AG04450 (cell line): ENCODE results near the gene TSPO. TPM values are rescaled to one million over a fixed set of nuclear protein-coding genes. Genes with fewer than 3 reads are reported as not detected.

Source experiments
- CTCF ChIA-PET: fragments of 300-600, 350-600 bp; formaldehyde crosslinking; extraction: SDS; loops from one replicate; lab custom pipeline; 2022; ENCODE audit warnings: antibody characterized with exemption, inconsistent platforms; lab: Charles Lee
- POLR2A ChIA-PET: fragments of 350-600 bp; formaldehyde crosslinking; extraction: SDS; loops from one replicate; lab custom pipeline; 2021; ENCODE audit warnings: antibody characterized with exemption, inconsistent platforms; lab: Yijun Ruan, JAX
- DNase-seq: peaks from one replicate; pipeline ENCODE4 v3.0.0-alpha.2; 2011; ENCODE audit warnings: low read depth, low spot score
- H3K27ac ChIP-seq: one replicate; pipeline ENCODE4 v1.5.1; 2012; ENCODE audit warnings: low read depth, low read length, control low read depth
- H3K27me3 ChIP-seq: one replicate; pipeline ENCODE4 v1.6.0; 2012; ENCODE audit warnings: low read length; ENCODE audit not compliant: control insufficient read depth, insufficient read depth
- H3K4me3 ChIP-seq: 2 replicates; pipeline ENCODE4 v1.5.1; 2011; ENCODE audit warnings: mild to moderate bottlenecking, low read depth, low read length, control low read depth
- H3K9me3 ChIP-seq: 2 replicates; pipeline ENCODE4 v1.5.1; 2012; ENCODE audit warnings: low read length; ENCODE audit not compliant: control insufficient read depth, insufficient read depth
- CTCF ChIP-seq: IDR thresholded peaks from 2 replicates; pipeline ENCODE4 v1.5.1; 2011; ENCODE audit warnings: low read depth, low read length, control low read depth, inconsistent platforms
- polyA plus RNA-seq: library from polyadenylated mRNA; depleted of rRNA; stranded (reverse); fragments of >200 nt; gene quantifications from 2 replicates; pipeline ENCODE4 v1.2.3, GENCODE V29; 2011

The TSPO gene
- polyA plus RNA-seq, 1 experiment, result 107 TPM

- CTCF ChIA-PET, result no interaction called here
- no peak for DNase-seq
- Histone ChIP-seq H3K4me3 (no peak overlapping the region), H3K27ac (no peak overlapping the region), H3K27me3 (no peaks in the 10 kb centered on the region), H3K9me3 (no peaks in the 10 kb centered on the region; the same call in 1 of the 2 replicates)
- POLR2A ChIA-PET, result no interaction called here
- TF ChIP-seq CTCF, result no peak
Measured at GRCh38 chr22:43147821-43148220, 3.5 kb upstream of the TSPO start.

DNA sequence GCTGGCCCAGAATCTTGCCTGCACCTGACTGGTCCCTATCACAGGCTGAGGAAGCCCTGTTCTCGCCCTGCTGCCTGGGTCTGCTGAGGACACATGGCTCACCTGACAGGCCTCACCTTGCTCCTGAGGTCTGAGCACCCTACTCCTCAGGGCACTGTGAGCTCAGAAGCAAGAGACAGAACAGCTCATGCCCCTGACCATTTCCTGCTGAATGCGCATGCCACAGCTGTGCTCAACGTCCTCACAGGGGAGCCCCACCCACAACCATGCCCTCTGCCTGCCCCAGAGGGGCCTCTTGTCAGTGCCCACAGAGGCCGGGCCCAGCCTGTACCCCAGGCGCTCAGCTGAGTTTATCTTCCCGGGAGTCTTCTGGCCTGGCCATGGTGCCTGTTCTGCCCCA is 2.8 kb upstream of the TSPO start:
- POLR2A ChIA-PET, result no interaction called here
- TF ChIP-seq CTCF, result no peak
- no peaks in the 10 kb centered on the region for H3K27me3 ChIP-seq
- no peak overlapping the region for H3K27ac ChIP-seq
- H3K9me3 ChIP-seq, result no peaks in the 10 kb centered on the region; the same call in 1 of the 2 replicates
- CTCF ChIA-PET, result no interaction called here
- H3K4me3 ChIP-seq, result no peak overlapping the region
- no peak for DNase-seq

DNA sequence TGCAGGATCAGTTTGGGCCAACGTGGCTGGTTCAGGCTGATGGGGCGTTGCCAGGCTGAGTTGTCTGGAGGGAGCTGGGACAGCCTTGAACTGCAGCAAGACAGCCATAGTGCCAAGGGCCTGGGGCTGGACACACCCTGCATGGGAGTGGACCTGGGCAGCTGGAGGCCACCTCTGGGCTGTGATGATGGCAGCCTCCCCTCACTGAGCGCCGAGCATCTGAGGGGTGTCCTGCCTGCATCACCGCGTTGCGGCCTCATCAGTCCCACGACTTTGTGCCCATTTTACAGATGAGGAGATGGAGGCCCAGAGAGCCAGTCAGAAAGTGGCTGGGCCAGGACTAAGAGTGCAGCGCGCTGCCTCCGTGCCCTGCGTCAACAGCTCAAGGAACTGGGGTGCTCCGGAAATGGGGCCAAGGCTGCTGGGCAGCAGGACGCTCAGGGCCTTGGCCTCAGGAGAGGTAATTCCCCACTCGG is 590 bp upstream of the TSPO start:
- no peak overlapping the region for H3K27ac ChIP-seq
- ChIA-PET POLR2A (no interaction called here), CTCF (interaction anchor here (0.6 to 0.7 kb wide), 3 partner anchors 139 to 498 kb away, joined by 4 to 7 read pairs (median 5); no protein-coding TSS in a partner anchor)
- H3K27me3 ChIP-seq, result no peaks in the 10 kb centered on the region
- no peak for TF ChIP-seq CTCF
- peak overlapping the region; percentile 80 for H3K4me3 ChIP-seq
- H3K9me3 ChIP-seq, result no peaks in the 10 kb centered on the region; the same call in 1 of the 2 replicates
- DNase-seq, result no peak

GRCh38 chr22:43152003-43152356 is 621 bp downstream of the TSPO start:
- peak overlapping the region; percentile 61 for H3K27ac ChIP-seq
- CTCF ChIA-PET, result no interaction called here
- DNase-seq, result no peak
- no peaks in the 10 kb centered on the region; the same call in 1 of the 2 replicates for H3K9me3 ChIP-seq
- no peak for TF ChIP-seq CTCF
- H3K27me3 ChIP-seq, result no peaks in the 10 kb centered on the region
- POLR2A ChIA-PET, result no interaction called here
- H3K4me3 ChIP-seq, result peak overlapping the region; percentile 80

- TF ChIP-seq CTCF, result no peak
- no peaks in the 10 kb centered on the region; the same call in 1 of the 2 replicates for H3K9me3 ChIP-seq
- H3K27me3 ChIP-seq, result no peaks in the 10 kb centered on the region
- no peak for DNase-seq
- CTCF ChIA-PET, result no interaction called here
- peak overlapping the region; percentile 61 for H3K27ac ChIP-seq
- POLR2A ChIA-PET, result interaction anchor here (0.7 kb wide), 1 partner anchor 90 kb away, joined by 4 read pairs; no protein-coding TSS in a partner anchor
- peak overlapping the region; percentile 80 for H3K4me3 ChIP-seq
Measured at GRCh38 chr22:43152357-43153071, 1.2 kb downstream of the TSPO start.
